IMR-90 (cell line): ENCODE results near the gene CENPX. TPM values are rescaled to one million over a fixed set of nuclear protein-coding genes. Genes with fewer than 3 reads are reported as not detected.

ENCODE experiments used
- ATAC-seq: fragments of 200-7000 bp; cut with Tn5 transposase; 2 replicates; pipeline ENCODE4 v1.9.1; 2020; ENCODE audit warnings: low read depth, mild to moderate bottlenecking, moderate library complexity
- BruUV-seq: library from RNA; stranded (reverse); fragments of 400-500 nt; replicated peaks from 2 replicates; lab custom pipeline; 2021; lab: Mats Ljungman, UMichigan
- CTCF ChIA-PET: fragments of 300-600 bp; formaldehyde crosslinking; extraction: SDS; loops from one replicate; lab custom pipeline; 2021; ENCODE audit warnings: antibody characterized with exemption; lab: Yijun Ruan, JAX
- POLR2A ChIA-PET: fragments of 300-600 bp; sonication (Branson Sonifier 250); formaldehyde crosslinking; loops from one replicate; lab custom pipeline; 2022; ENCODE audit warnings: antibody characterized with exemption; ENCODE audit not compliant: unreplicated experiment; lab: Charles Lee
- DNase-seq: peaks from one replicate; pipeline ENCODE4 v3.0.0; 2013
- H2AFZ ChIP-seq: replicated peaks from 2 replicates; pipeline ENCODE3; 2013; ENCODE audit warnings: low read length, mild to moderate bottlenecking; ENCODE audit not compliant: poor library complexity
- H2AK5ac ChIP-seq: 2 replicates; pipeline ENCODE4 v1.6.1; 2013; ENCODE audit warnings: low read depth, low read length, inconsistent platforms
- H2AK9ac ChIP-seq: replicated peaks from 2 replicates; pipeline ENCODE3; 2013; ENCODE audit warnings: mild to moderate bottlenecking, low read depth, low read length, moderate library complexity; ENCODE audit not compliant: poor library complexity
- H2BK120ac ChIP-seq: 2 replicates; pipeline ENCODE4 v1.6.1; 2013; ENCODE audit warnings: low read depth, low read length, inconsistent platforms
- H2BK15ac ChIP-seq: 3 replicates; pipeline ENCODE4 v1.6.1; 2013; ENCODE audit warnings: low read depth, low read length, inconsistent platforms
- H2BK20ac ChIP-seq: 2 replicates; pipeline ENCODE4 v1.6.1; 2013; ENCODE audit warnings: low read depth, mild to moderate bottlenecking, inconsistent platforms, low read length, moderate library complexity
- H2BK5ac ChIP-seq: 2 replicates; pipeline ENCODE4 v1.6.1; 2013; ENCODE audit warnings: mild to moderate bottlenecking, low read depth, low read length, inconsistent platforms; ENCODE audit not compliant: poor library complexity, severe bottlenecking
- H3K14ac ChIP-seq: replicated peaks from 2 replicates; pipeline ENCODE4 v1.6.1; 2013; ENCODE audit warnings: low read depth, low read length, inconsistent platforms
- H3K18ac ChIP-seq: 2 replicates; pipeline ENCODE4 v1.6.1; 2013; ENCODE audit warnings: low read depth, low read length, control low read depth
- H3K23ac ChIP-seq: 2 replicates; pipeline ENCODE4 v1.6.1; 2013; ENCODE audit warnings: low read depth, low read length, inconsistent platforms
- H3K27ac ChIP-seq: 2 replicates; pipeline ENCODE4 v1.5.1; 2013; ENCODE audit warnings: mild to moderate bottlenecking, control low read depth, low read length; ENCODE audit not compliant: insufficient read depth
- H3K27me3 ChIP-seq: 2 replicates; pipeline ENCODE4 v1.6.1; 2013; ENCODE audit warnings: low read length; ENCODE audit not compliant: control insufficient read depth, insufficient read depth
- H3K36me3 ChIP-seq: 2 replicates; pipeline ENCODE4 v1.6.1; 2013; ENCODE audit warnings: low read length, mixed read lengths; ENCODE audit not compliant: control insufficient read depth, insufficient read depth
- H3K4ac ChIP-seq: 2 replicates; pipeline ENCODE4 v1.6.1; 2013; ENCODE audit warnings: low read depth, low read length, inconsistent platforms
- H3K4me1 ChIP-seq: 2 replicates; pipeline ENCODE4 v1.6.1; 2013; ENCODE audit warnings: low read length, mixed read lengths; ENCODE audit not compliant: control insufficient read depth, insufficient read depth
- H3K4me2 ChIP-seq: 2 replicates; pipeline ENCODE4 v1.6.1; 2013; ENCODE audit warnings: low read depth, mild to moderate bottlenecking, control low read depth, low read length, moderate library complexity
- H3K4me3 ChIP-seq: 2 replicates; pipeline ENCODE4 v1.5.1; 2013; ENCODE audit warnings: low read depth, mild to moderate bottlenecking, control low read depth, low read length, moderate library complexity; ENCODE audit not compliant: insufficient read depth
- H3K56ac ChIP-seq: 2 replicates; pipeline ENCODE4 v1.6.1; 2013; ENCODE audit warnings: low read length, inconsistent platforms; ENCODE audit not compliant: insufficient read depth; ENCODE audit errors: extremely low read depth
- H3K79me1 ChIP-seq, 2 experiments: 2 replicates each; pipeline ENCODE4 v1.6.1; 2013; ENCODE audit warnings: low read length in 2 of 2, inconsistent platforms in 1 of 2, low read depth in 1 of 2
- H3K9ac ChIP-seq: 2 replicates; pipeline ENCODE4 v1.6.1; 2013; ENCODE audit warnings: low read depth, low read length, control low read depth
- H3K9me1 ChIP-seq: 2 replicates; pipeline ENCODE4 v1.6.1; 2013; ENCODE audit warnings: low read length, inconsistent platforms; ENCODE audit not compliant: insufficient read depth
- H3K9me3 ChIP-seq: 2 replicates; pipeline ENCODE4 v1.6.1; 2013; ENCODE audit warnings: low read length; ENCODE audit not compliant: control insufficient read depth, insufficient read depth
- H4K20me1 ChIP-seq: 2 replicates; pipeline ENCODE4 v1.6.1; 2013; ENCODE audit warnings: low read length, inconsistent platforms; ENCODE audit not compliant: insufficient read depth
- H4K5ac ChIP-seq: 2 replicates; pipeline ENCODE4 v1.6.1; 2013; ENCODE audit warnings: mild to moderate bottlenecking, low read depth, low read length, control low read depth
- H4K8ac ChIP-seq, 2 experiments: 2 replicates each; pipeline ENCODE4 v1.6.1; 2013; ENCODE audit warnings: low read depth in 2 of 2, low read length in 2 of 2, control low read depth in 1 of 2, inconsistent platforms in 1 of 2
- H4K91ac ChIP-seq: 2 replicates; pipeline ENCODE4 v1.6.1; 2013; ENCODE audit warnings: low read depth, low read length, inconsistent platforms; ENCODE audit not compliant: insufficient read depth
- BHLHE40 ChIP-seq: fragments of 150-350 bp; IDR thresholded peaks from 2 replicates; pipeline ENCODE4 v1.6.1; 2016; ENCODE audit warnings: mild to moderate bottlenecking, low read depth, low read length
- CEBPB ChIP-seq: IDR thresholded peaks from 2 replicates; pipeline ENCODE4 v1.6.1; 2012; ENCODE audit warnings: low read depth, low read length, improper control_type of control experiment
- CHD1 ChIP-seq: IDR thresholded peaks from 2 replicates; pipeline ENCODE4 v1.6.1; 2012; ENCODE audit warnings: low read depth, low read length, improper control_type of control experiment
- CTCF ChIP-seq: conservative IDR thresholded peaks from 2 replicates; pipeline ENCODE4 v1.5.1; 2012; ENCODE audit warnings: mild to moderate bottlenecking, low read depth, low read length, improper control_type of control experiment
- ELK1 ChIP-seq: fragments of 150-350 bp; IDR thresholded peaks from 2 replicates; pipeline ENCODE4 v1.6.1; 2016; ENCODE audit warnings: low read depth, mild to moderate bottlenecking, low read length, moderate library complexity, borderline replicate concordance
- FOS ChIP-seq: fragments of 150-350 bp; IDR thresholded peaks from 2 replicates; pipeline ENCODE4 v1.6.1; 2016; ENCODE audit warnings: low read depth, low read length
- MAFK ChIP-seq: IDR thresholded peaks from 2 replicates; pipeline ENCODE4 v1.6.1; 2012; ENCODE audit warnings: low read depth, low read length, improper control_type of control experiment
- MAZ ChIP-seq: IDR thresholded peaks from 2 replicates; pipeline ENCODE4 v1.6.1; 2012; ENCODE audit warnings: low read depth, mild to moderate bottlenecking, low read length, improper control_type of control experiment, moderate library complexity, borderline replicate concordance
- MXI1 ChIP-seq: IDR thresholded peaks from 2 replicates; pipeline ENCODE4 v1.6.1; 2012; ENCODE audit warnings: low read depth, mild to moderate bottlenecking, low read length, moderate library complexity, borderline replicate concordance
- NFE2L2 ChIP-seq: fragments of 150-350 bp; IDR thresholded peaks from 2 replicates; pipeline ENCODE4 v1.6.1; 2016; ENCODE audit warnings: low read depth, mild to moderate bottlenecking, low read length
- RCOR1 ChIP-seq: IDR thresholded peaks from 2 replicates; pipeline ENCODE4 v1.6.1; 2012; ENCODE audit warnings: mild to moderate bottlenecking, low read length, improper control_type of control experiment; ENCODE audit not compliant: insufficient replicate concordance
- WGBS, 2 experiments: methylation state at CpG; one replicate each; pipeline versions ENCODE4 v1.1.5 to v1.1.7; 2013; ENCODE audit warnings: missing lambda C conversion rate in 2 of 2; ENCODE audit not compliant: insufficient read length in 1 of 2; ENCODE audit errors: extremely low coverage in 2 of 2; 5-methylcytosine and 5-hydroxymethylcytosine counted together
- dilution Hi-C: fragments of 300-500 bp; cut with HindIII; formaldehyde crosslinking; loops from one replicate; pipeline ENCODE4 v1.14.3; 2018; ENCODE audit warnings: low sequenced_read_pairs; ENCODE audit not compliant: unreplicated experiment
- in situ Hi-C: fragments of 300-500 bp; cut with MboI; formaldehyde crosslinking; loops from 3 replicates; pipeline ENCODE4 v1.14.3; 2019; ENCODE audit warnings: low sequenced_read_pairs, inconsistent platforms, mixed read lengths
- intact Hi-C: fragments of 100-400 bp; cut with micrococcal nuclease; formaldehyde crosslinking; loops from 2 replicates; pipeline ENCODE4 v1.10.0; 2022
- polyA plus RNA-seq, 3 experiments: library from polyadenylated mRNA; depleted of rRNA; stranded (reverse); fragments of >200 nt; gene quantifications; 2 replicates each; pipeline ENCODE4 v1.2.3, GENCODE V29; 2012; ENCODE audit warnings: low replicate concordance in 1 of 3
- total RNA-seq: library from RNA; depleted of rRNA; stranded (reverse); fragments of >200 nt; gene quantifications from 2 replicates; pipeline ENCODE4 v1.2.3, GENCODE V29; 2012

The CENPX gene
- total and polyA plus RNA-seq, 2 of the 4 experiments (the other 2 are of a cell fraction), result 44.8 to 86.8 TPM

- Histone ChIP-seq H3K9ac (no peak overlapping the region), H3K14ac (no peak overlapping the region), H3K9me3 (no peaks in the 10 kb centered on the region), H3K27ac (no peak overlapping the region), H3K79me1 (no peaks in the 10 kb centered on the region), H3K27me3 (no peaks in the 10 kb centered on the region), H3K4me1 (no peaks in the 10 kb centered on the region), H4K8ac (no peak overlapping the region), H3K4ac (no peak overlapping the region), H2AK5ac (no peak overlapping the region), H3K18ac (no peak overlapping the region), H2BK5ac (no peak overlapping the region), H3K23ac (no peak overlapping the region), H2BK20ac (no peak overlapping the region), H2AK9ac (no peak overlapping the region), H4K91ac (no peak overlapping the region), H3K4me2 (no peak overlapping the region), H3K56ac (no peak overlapping the region), H2AFZ (no peak overlapping the region), H3K4me3 (no peak overlapping the region), H4K20me1 (peaks cover 3% of the 10 kb centered on the region), H2BK15ac (no peak overlapping the region), H4K5ac (no peak overlapping the region), H2BK120ac (no peak overlapping the region), H3K9me1 (peaks cover 9% of the 10 kb centered on the region), H3K36me3 (peaks cover 16% of the 10 kb centered on the region)
- no peak for DNase-seq
- TF ChIP-seq MAZ (no peak), MAFK (no peak), MXI1 (no peak), FOS (no peak), CHD1 (no peak), RCOR1 (no peak), NFE2L2 (no peak), CEBPB (no peak), CTCF (no peak), BHLHE40 (no peak), ELK1 (no peak)
- intact Hi-C loops (no loop called here), dilution Hi-C loops (no loop called here), in situ Hi-C loops (no loop called here)
- no TSS peak for BruUV-seq
- ChIA-PET CTCF (no interaction called here), POLR2A (no interaction called here)
- ATAC-seq, result no peak
- 89% methylated on average over 4 of the region's 16 CpGs; no CpG with 5 or more reads in 1 of the 2 experiments for WGBS, 2 experiments
These were observed 20.8 kb upstream of the CENPX start for GRCh38 chr17:82043507-82043906.
